Activated naive CD4-positive, alpha-beta T cell treated with anti-CD3 and anti-CD28 coated beads, Interleukin-2, amount 10 ng/mL, durations not matched to agents 5 hours and 36 hours (primary cell): ENCODE results near the gene KPNA5. TPM values are rescaled to one million over a fixed set of nuclear protein-coding genes. Genes with fewer than 3 reads are reported as not detected.

Experiments
- total RNA-seq, 2 experiments: library from RNA; stranded (reverse); gene quantifications; one replicate each; pipeline ENCODE4 v1.2.3, GENCODE V29; 2021

KPNA5 gene
- total RNA-seq = 10 to 100 TPM; 13.6 to 14.0 TPM

DNA sequence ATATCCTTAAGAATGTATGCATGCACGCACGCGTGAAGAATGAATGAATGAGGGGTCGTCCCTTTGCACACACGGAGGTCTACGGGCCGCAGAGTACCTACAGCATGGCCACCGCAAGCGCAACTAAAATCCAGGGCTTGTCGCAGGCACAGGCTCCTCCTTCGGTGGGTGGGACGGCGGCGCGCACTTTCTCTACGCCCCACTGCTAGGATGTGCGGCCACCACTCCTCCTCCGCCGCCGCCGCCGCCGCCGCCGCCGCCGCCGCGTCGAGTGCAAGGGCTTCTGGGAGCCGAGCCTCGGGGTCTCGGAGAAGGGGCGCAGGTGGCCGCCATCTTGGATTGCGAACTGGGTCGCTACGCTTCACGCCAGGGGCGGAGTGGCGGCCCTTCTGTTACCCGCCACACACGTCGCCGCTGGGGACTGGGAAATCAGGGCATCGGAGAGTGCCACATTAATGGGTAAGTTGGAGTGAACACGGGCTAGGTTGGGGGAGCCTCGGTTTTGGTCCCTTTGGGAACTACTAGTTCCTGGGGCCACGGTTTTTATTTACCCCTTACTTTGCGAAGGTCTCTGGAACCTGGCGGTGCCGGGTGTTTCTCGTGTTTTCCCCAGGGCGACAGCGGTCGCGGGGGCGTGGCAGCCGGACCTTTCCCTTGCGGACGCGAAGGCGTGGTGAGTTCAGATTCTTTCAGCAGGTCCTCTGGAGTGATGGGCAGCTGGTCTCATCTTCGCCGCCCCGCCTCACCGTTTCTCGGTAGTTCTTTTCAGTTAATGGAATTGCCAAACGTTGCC, at the start of gene KPNA5:
TSS of gene KPNA5 (plus strand) at position 332 of the 793 bp plus-strand sequence. CDS start at position 456, 124 bp downstream.

GRCh38 chr6:116764961-116765841, 84.2 kb downstream of the KPNA5 start, which contains the start of gene FAM162B:
FAM162B (minus strand) TSS chr6:116765719; CDS start chr6:116765576, 143 bp downstream.

Other genes starting within 250 kb of the KPNA5 start
- gene CALHM6, start 219.8 kb upstream of the KPNA5 start, total RNA-seq = 10 to 100 TPM; 15.8 to 15.9 TPM
- gene CALHM5, start 169.6 kb upstream of the KPNA5 start, total RNA-seq = not detected
- not detected for gene TRAPPC3L, start 135.5 kb upstream of the KPNA5 start, total RNA-seq
- not detected for gene CALHM4, start 127.5 kb upstream of the KPNA5 start, total RNA-seq
- gene RWDD1, start 109.7 kb upstream of the KPNA5 start, total RNA-seq = 10 to 100 TPM; 36.0 to 37.3 TPM
- gene RSPH4A, start 64.7 kb upstream of the KPNA5 start, total RNA-seq = under 1 TPM; 0.23 to 0.24 TPM
- gene ZUP1, start 12.4 kb upstream of the KPNA5 start, total RNA-seq = 10 to 100 TPM; 15.0 to 15.9 TPM
- not detected for gene FAM162B, start 84.5 kb downstream of the KPNA5 start, total RNA-seq
- gene GPRC6A, start 147.9 kb downstream of the KPNA5 start, total RNA-seq = not detected
- not detected for gene RFX6, start 196.0 kb downstream of the KPNA5 start, total RNA-seq